ENCODE data around the gene NVL.

DNA sequence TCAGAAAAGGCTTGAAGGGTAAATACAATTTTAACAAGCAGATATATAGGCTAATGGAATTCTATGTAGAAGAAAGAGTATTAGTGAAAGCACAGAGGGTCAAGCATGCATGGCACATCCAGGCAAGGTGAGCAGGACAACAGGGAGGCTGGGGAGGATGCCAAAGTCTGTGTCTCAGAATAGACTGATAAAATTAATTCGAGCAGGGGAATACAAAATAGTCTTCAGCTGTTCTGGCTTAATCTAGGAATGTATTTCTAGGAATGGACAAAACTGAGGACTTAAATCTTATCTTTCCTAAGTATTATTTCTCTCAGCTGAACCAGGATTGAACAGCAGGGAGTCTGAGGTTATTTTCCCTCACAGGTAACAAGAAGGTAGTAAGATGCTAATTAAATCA is 35.2 kb downstream of the NVL start:
- TF ChIP-seq, protein P1, sequence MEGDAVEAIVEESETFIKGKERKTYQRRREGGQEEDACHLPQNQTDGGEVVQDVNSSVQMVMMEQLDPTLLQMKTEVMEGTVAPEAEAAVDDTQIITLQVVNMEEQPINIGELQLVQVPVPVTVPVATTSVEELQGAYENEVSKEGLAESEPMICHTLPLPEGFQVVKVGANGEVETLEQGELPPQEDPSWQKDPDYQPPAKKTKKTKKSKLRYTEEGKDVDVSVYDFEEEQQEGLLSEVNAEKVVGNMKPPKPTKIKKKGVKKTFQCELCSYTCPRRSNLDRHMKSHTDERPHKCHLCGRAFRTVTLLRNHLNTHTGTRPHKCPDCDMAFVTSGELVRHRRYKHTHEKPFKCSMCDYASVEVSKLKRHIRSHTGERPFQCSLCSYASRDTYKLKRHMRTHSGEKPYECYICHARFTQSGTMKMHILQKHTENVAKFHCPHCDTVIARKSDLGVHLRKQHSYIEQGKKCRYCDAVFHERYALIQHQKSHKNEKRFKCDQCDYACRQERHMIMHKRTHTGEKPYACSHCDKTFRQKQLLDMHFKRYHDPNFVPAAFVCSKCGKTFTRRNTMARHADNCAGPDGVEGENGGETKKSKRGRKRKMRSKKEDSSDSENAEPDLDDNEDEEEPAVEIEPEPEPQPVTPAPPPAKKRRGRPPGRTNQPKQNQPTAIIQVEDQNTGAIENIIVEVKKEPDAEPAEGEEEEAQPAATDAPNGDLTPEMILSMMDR (IDR thresholded peaks at IDR 0.05), result no peak
- no peak for TF ChIP-seq EZH2 (IDR thresholded peaks at IDR 0.05)

All from neural progenitor cell (in vitro differentiated cells).